ENCODE results near the gene TMEM129.

TMEM129 gene

DNA sequence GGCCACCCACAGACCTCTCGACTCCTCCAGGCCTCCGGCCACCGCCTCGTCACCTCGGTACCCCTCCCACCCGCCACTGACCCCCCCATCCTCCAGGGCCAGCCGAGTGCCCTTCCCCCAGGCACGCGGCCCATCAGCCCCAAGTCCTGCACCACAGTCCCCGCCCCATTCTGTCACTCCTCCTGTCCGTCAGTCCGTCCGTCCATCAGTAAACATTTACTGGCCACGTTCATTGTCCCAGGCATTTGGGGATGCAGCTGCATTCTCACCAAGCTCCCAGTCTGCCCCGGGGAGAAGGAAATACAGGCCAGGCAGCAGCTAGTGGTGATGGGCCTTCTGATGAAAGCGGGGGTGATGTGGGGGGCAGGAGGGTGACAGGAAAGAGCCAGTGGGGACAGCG is 36.7 kb upstream of the TMEM129 start:
- H3F3A ChIP-seq (ENCODE audit: control insufficient read depth, insufficient read depth): no peaks in the 10 kb centered on the region
- H3K27ac ChIP-seq (ENCODE audit: low read depth, low read length): no peak overlapping the region
- TF ChIP-seq, protein P1, sequence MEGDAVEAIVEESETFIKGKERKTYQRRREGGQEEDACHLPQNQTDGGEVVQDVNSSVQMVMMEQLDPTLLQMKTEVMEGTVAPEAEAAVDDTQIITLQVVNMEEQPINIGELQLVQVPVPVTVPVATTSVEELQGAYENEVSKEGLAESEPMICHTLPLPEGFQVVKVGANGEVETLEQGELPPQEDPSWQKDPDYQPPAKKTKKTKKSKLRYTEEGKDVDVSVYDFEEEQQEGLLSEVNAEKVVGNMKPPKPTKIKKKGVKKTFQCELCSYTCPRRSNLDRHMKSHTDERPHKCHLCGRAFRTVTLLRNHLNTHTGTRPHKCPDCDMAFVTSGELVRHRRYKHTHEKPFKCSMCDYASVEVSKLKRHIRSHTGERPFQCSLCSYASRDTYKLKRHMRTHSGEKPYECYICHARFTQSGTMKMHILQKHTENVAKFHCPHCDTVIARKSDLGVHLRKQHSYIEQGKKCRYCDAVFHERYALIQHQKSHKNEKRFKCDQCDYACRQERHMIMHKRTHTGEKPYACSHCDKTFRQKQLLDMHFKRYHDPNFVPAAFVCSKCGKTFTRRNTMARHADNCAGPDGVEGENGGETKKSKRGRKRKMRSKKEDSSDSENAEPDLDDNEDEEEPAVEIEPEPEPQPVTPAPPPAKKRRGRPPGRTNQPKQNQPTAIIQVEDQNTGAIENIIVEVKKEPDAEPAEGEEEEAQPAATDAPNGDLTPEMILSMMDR (IDR thresholded peaks at IDR 0.05; ENCODE audit: low read depth, low read length, poor library complexity, severe bottlenecking): no peak
- TF ChIP-seq EZH2phosphoT487 (IDR thresholded peaks at IDR 0.05; ENCODE audit: borderline replicate concordance, low read length): no peak
- no peaks in the 10 kb centered on the region for H3K36me3 ChIP-seq (ENCODE audit: control insufficient read depth, low read length)
- H3K9me3 ChIP-seq (ENCODE audit: control insufficient read depth, insufficient read depth, low read length): no peaks in the 10 kb centered on the region
- H4K20me1 ChIP-seq (ENCODE audit: control insufficient read depth, insufficient read depth, low read depth, low read length): peaks cover 4% of the 10 kb centered on the region; the same call in 1 of the 2 replicates
- H3K27me3 ChIP-seq (ENCODE audit: control insufficient read depth, low read length): peaks cover 4% of the 10 kb centered on the region; the same call in 1 of the 2 replicates
- H3K4me1 ChIP-seq (ENCODE audit: control insufficient read depth, low read length): no peaks in the 10 kb centered on the region
- H3K79me2 ChIP-seq (ENCODE audit: control insufficient read depth, low read length): no peaks in the 10 kb centered on the region
- H3K4me3 ChIP-seq (ENCODE audit: low read length): no peak overlapping the region
- H3K9me2 ChIP-seq (replicated peaks; ENCODE audit: control insufficient read depth, low read length): no peaks in the 10 kb centered on the region
- H3K4me2 ChIP-seq (ENCODE audit: low read length): no peak overlapping the region

DNA sequence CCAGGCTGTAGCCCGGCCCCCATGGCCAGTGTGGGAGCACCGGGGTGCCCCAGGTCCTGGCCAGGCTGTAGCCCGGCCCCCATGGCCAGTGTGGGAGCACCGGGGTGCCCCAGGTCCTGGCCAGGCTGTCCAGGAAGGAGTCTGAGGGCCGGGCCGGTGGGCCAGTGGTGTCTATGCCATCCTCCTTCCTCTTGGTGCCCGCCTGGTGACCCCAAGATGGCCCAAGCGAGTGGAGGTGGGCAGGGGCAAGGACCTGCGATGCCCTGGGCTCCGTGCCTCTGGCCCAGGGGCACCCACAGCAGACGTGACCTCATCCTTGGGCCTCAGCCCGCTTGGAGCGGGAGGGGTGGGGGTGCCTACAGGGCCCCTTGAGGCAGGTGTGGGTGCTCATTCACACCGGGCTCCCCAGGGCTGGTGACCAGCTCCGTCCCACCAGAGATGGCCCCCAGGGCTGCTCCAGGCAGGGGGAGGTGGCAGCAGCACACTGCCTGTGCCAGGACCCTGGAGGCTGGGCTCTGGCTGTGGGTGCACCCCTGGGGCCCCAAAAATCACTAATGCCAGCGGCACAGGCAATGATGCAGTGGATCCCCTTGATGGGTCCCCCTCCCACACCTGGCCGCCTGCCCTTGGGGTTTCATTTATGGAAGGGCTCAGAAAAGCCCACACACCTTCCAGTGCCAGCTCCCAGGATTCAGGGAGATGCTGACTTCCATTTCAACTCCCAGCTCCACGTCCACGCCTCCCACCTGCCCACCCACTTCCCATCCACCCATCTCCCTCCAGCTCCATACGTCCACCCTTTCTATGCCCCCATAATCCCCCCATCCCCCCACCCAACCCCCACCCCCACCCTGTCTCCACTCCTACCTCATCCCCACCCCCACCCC is 36.0 kb upstream of the TMEM129 start:
- Histone ChIP-seq H3K36me3 (ENCODE audit: control insufficient read depth, low read length) (no peaks in the 10 kb centered on the region), H3K79me2 (ENCODE audit: control insufficient read depth, low read length) (no peaks in the 10 kb centered on the region), H3K4me2 (ENCODE audit: low read length) (no peak overlapping the region), H3K27me3 (ENCODE audit: control insufficient read depth, low read length) (0 out of 2 replicates have a peak, but pooled peaks cover 1% of the 10 kb centered on the region), H3K4me3 (ENCODE audit: low read length) (no peak overlapping the region), H3K4me1 (ENCODE audit: control insufficient read depth, low read length) (no peaks in the 10 kb centered on the region), H3K9me2 (replicated peaks; ENCODE audit: control insufficient read depth, low read length) (no peaks in the 10 kb centered on the region), H3K27ac (ENCODE audit: low read depth, low read length) (no peak overlapping the region), H3K9me3 (ENCODE audit: control insufficient read depth, insufficient read depth, low read length) (no peaks in the 10 kb centered on the region), H4K20me1 (ENCODE audit: control insufficient read depth, insufficient read depth, low read depth, low read length) (peaks cover 4% of the 10 kb centered on the region; the same call in 1 of the 2 replicates), H3F3A (ENCODE audit: control insufficient read depth, insufficient read depth) (no peaks in the 10 kb centered on the region)
- TF ChIP-seq EZH2phosphoT487 (IDR thresholded peaks at IDR 0.05; ENCODE audit: borderline replicate concordance, low read length): no peak
- TF ChIP-seq, protein P1 (IDR thresholded peaks at IDR 0.05; ENCODE audit: low read depth, low read length, poor library complexity, severe bottlenecking): no peak

DNA sequence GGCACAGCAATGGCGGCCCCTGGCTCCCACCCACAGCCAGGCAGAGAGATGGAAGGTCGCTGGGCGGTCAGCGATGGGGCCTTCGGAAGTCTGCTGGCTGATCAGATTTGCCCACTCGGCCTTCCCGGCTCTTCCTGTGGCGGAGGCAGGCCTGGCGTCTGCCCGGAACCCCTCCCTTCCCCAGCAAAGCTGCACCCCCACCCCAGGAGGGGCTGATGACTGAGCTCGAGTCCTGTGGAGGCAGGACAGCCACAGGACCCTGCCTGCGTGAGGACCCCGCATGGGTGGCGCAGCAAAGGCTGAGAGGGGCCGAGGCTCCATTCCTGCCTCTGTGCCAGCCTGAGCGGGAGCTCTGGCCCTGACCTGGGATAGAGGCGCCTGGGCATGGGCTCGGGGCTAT is 35.0 kb upstream of the TMEM129 start:
- no peak for TF ChIP-seq EZH2phosphoT487 (IDR thresholded peaks at IDR 0.05; ENCODE audit: borderline replicate concordance, low read length)
- TF ChIP-seq, protein P1 (IDR thresholded peaks at IDR 0.05; ENCODE audit: low read depth, low read length, poor library complexity, severe bottlenecking): no peak
- no peaks in the 10 kb centered on the region for H3K9me2 ChIP-seq (replicated peaks; ENCODE audit: control insufficient read depth, low read length)
- no peak overlapping the region for H3K4me2 ChIP-seq (ENCODE audit: low read length)
- no peaks in the 10 kb centered on the region for H3K79me2 ChIP-seq (ENCODE audit: control insufficient read depth, low read length)
- H3K36me3 ChIP-seq (ENCODE audit: control insufficient read depth, low read length): no peaks in the 10 kb centered on the region
- H3K4me3 ChIP-seq (ENCODE audit: low read length): no peak overlapping the region
- H3K27me3 ChIP-seq (ENCODE audit: control insufficient read depth, low read length): no peaks in the 10 kb centered on the region
- H3K9me3 ChIP-seq (ENCODE audit: control insufficient read depth, insufficient read depth, low read length): no peaks in the 10 kb centered on the region
- H4K20me1 ChIP-seq (ENCODE audit: control insufficient read depth, insufficient read depth, low read depth, low read length): no peaks in the 10 kb centered on the region
- H3K27ac ChIP-seq (ENCODE audit: low read depth, low read length): no peak overlapping the region
- H3K4me1 ChIP-seq (ENCODE audit: control insufficient read depth, low read length): no peaks in the 10 kb centered on the region
- H3F3A ChIP-seq (ENCODE audit: control insufficient read depth, insufficient read depth): no peaks in the 10 kb centered on the region
